T47D (cell line): ENCODE data around the gene KDM1A.

ENCODE experiments used
- DNase-seq, 2 experiments: peaks; one replicate each; pipeline versions ENCODE4 v3.0.0 to v3.0.0-alpha.2; 2011 to 2012; ENCODE audit warnings: low read depth in 1 of 2, low spot score in 1 of 2
- JUND ChIP-seq: IDR thresholded peaks from 2 replicates; pipeline ENCODE4 v1.6.1; 2012; ENCODE audit warnings: low read depth
- in situ Hi-C: cut with HindIII; loops from 2 replicates; pipeline ENCODE4 v1.10.0; 2016; ENCODE audit warnings: low sequenced_read_pairs, low pct_unique_long_range_greater_than_20kb

Gene KDM1A

DNA sequence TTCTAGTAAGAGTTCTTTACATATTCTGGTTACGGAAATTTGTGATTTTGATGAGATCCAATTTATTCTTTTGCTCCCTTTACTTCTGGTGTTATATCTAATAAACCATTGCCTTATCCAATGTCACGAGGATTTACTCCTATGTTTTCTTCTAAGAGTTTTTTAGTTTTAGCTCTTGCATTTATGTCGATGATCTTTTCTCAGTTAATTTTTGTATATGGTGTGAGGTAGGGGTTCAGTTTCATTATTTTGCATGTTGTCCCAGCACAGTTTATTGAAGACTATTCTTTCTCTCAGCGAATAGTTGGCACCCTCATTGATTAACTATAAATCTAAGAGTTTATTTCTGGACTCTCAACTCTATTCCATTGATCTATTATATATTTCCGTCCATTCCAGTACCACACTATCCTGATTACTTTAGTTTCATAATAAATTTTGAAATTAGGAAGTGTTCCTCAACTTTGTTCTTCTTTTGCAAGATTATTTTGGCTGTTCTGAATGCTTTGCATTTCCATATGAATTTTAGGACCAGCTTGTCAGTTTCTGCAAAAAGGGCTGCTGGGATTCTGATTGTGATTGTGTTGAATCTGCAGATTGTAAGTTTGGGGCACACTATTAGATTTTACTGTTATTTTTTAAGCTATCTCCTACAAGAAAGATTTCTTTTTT, 4.0 kb downstream of the KDM1A start:
- in situ Hi-C loops = no loop called here
- DNase-seq = no peak
- TF ChIP-seq JUND = no peak

DNA sequence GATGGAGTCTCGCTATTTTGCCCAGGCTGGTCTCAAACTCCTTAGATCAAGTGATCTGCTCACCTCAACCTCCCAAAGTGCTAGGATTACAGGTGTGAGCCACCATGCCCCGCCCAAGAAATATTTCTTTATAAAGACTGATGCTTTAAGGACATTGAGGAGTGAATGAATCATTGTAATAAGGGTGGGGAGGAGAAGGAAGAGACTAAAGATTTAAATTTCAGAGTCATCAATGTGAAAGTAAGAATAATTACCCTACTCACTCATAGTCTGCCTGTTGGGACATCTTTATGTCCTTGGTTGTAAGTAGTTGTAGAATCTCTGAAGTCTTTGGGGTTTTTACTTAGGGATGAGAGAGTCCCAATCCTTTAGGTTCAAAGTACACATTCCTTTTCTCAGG, 7.3 kb downstream of the KDM1A start:
- no peak for TF ChIP-seq JUND
- no peak for DNase-seq
- in situ Hi-C loops = no loop called here

DNA sequence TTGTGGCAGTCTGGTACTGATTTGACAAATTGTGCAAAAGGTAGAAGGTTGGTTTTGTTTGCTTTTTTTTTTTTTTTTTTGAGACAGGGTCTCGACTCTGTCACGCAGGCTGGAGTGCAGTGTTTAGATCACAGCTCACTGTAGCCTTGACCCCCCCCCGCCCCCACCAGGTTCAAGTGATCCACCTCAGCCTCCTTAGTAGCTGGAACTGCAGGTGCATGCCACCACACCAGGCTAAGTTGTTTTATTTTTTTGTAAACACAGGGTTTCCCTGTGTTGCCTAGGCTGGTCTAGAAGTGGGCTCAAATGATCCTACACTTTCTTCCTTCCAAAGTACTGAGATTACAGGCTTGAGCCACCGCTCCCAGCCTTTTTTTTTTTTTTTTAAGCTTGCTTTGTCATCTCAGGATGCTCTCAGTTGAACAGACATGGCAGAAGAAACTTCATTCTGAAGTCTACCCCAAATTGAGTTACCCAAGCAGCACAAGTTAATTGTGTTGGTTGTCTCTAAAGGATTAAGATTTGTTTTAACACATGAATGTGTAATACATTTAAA, 8.2 kb downstream of the KDM1A start:
- in situ Hi-C loops = no loop called here
- TF ChIP-seq JUND = no peak
- no peak for DNase-seq

DNA sequence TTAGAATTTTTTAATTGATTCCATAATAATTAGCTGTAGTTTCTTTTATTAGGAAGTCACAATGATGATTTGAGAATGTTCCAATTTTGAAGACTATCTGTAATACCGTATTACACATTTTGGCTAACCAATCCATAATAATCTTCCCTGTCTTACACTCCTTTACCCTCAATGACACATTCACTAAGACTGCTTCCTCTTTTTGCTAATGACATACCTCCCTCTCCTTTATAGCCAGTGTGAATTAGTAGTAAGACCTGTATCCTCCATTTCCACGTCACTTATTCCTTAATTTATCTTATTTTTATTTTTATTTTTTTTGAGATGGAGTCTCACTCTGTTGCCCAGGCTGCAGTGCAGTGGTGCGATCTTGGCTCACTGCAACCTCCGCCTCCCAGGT, 10.1 kb downstream of the KDM1A start:
- TF ChIP-seq JUND = no peak
- in situ Hi-C loops = no loop called here
- DNase-seq = no peak

DNA sequence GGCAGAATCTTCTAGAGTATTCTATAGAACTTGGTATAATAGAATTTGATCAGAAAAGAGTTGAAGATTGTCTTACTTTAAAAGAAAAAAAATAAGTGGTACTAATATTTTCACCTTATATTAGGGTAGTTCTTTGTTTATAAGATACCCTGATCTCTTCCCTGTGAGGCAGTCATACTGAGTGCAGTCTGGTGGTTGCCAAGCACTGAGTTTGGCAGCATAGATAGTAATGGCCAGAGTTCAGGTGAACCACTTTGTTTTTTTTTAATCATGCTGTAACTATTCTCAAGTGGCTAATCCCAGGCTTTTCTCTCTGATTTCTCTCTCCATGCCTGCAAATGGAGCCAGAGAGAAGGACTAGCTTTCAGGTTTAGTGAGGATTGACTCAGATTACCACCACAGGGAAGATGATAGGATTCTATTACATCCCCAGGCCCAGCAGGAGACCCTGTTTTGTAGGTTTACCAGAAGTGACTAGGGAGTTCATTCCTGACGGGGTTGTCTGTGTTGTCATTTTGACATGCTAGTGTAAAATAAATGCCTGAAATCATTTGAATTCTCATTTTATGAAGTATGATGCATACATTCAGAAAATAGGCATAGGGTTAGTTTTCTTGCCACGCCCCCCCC, 16.7 kb downstream of the KDM1A start:
- DNase-seq = no peak
- TF ChIP-seq JUND = no peak
- in situ Hi-C loops = no loop called here

DNA sequence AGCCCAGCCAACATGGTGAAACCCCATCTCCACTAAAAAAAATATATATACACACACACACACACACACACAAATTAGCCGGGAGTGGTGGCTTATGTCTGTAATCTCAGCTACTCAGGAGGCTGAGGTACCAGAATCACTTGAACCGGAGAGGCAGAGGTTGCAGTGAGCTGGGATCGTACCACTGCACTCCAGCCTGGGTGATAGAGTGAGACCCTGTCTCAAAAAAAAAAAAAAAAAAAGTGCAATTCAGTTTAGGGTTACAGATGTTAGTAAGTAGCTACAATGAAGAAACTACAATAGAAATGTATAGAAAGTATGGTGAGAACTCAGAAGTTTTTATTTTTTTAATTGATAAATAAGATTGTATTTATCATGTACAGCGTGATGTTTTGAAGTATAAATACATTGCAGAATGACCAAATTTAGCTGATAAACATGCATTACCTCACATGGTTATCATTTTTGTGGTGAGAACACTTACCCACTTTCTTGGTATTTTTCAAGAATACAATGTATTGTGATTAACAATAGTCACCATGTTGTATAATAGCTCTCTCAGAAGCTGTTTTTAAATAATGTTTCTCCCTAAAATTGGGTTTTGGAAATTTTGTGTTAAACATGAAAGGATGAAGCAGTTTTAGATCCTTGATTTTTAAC, 17.9 kb downstream of the KDM1A start:
- in situ Hi-C loops = no loop called here
- DNase-seq = no peak
- no peak for TF ChIP-seq JUND

DNA sequence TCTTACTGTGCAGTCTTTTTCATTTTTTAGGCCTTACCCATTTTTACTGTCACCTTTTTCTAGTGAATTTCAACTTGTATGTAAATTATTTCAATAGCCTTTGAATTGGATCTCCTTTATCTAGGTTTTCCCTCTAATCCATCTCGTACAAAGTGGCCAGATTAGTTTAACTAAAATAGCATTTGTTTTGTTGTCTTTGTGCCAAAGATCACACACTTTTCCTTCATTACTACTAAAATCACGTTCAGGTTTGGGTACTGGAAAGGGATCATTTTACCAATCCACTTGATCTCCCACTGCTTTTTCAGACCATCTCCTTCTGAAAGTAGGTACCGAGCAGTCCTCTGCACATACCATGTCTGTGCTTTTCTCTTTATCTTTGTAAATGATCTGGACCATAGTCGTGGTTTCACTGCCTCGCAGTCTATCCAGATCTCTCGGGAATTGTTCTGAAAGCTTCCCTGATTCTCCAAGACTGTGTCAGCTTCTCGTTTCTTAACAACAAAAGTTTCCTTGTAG, 20.1 kb downstream of the KDM1A start:
- no peak for TF ChIP-seq JUND
- DNase-seq = no peak
- in situ Hi-C loops = no loop called here

DNA sequence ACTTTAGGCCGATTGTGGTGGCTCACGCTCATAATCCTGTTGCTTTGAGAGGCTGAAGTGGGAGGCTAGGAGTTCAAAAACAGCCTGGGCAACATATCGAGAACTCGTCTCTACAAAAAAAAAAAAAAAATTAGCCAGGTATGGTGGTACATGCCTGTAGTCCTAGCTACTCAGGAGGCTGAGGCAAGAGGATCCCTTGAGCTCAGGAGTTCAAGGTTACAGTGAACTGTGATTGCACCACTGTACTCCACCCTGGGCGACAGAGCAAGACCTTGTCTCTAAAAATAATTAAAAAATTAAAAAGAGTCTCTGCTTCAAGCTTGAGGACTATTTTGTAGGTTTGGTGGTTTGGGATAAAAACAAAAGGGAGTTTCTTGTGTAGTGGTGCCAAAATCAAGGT, 21.2 kb downstream of the KDM1A start:
- no peak for DNase-seq
- in situ Hi-C loops = no loop called here
- no peak for TF ChIP-seq JUND

DNA sequence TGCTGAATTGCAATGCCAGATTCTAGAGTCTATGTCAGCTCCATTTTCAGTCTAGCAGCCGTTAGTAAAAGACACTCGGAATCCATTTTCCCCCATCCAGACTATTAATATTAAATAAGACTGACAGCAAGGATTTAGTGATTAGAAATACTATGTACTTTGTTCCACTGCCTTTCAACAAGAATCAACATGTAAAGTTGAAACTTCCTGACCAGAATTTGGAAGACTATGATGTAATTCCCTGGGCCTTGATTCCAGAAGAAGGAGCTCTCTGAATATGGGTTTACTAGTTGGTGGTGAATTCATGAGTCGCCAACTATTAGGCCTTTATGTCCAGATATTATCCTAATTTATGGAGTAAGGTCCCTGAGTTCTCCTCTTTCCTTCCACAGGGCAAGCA, 24.8 kb downstream of the KDM1A start:
- DNase-seq = no peak
- in situ Hi-C loops = no loop called here
- no peak for TF ChIP-seq JUND

DNA sequence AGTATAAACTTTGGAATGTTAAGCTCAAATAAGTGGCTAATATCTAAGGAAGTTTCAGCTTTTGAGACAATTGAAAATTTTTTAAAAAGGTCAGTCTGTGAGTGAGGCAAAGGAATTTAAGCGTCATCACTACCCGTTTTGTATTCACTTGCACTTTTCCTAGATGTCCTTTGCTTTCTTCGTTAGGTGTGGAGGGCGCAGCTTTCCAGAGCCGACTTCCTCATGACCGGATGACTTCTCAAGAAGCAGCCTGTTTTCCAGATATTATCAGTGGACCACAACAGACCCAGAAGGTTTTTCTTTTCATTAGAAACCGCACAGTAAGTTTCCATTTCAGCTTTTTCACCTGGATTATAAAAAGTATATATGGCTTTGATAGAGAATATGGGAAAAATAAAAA, 30.9 kb downstream of the KDM1A start:
- no peak for TF ChIP-seq JUND
- in situ Hi-C loops = no loop called here
- DNase-seq = no peak

DNA sequence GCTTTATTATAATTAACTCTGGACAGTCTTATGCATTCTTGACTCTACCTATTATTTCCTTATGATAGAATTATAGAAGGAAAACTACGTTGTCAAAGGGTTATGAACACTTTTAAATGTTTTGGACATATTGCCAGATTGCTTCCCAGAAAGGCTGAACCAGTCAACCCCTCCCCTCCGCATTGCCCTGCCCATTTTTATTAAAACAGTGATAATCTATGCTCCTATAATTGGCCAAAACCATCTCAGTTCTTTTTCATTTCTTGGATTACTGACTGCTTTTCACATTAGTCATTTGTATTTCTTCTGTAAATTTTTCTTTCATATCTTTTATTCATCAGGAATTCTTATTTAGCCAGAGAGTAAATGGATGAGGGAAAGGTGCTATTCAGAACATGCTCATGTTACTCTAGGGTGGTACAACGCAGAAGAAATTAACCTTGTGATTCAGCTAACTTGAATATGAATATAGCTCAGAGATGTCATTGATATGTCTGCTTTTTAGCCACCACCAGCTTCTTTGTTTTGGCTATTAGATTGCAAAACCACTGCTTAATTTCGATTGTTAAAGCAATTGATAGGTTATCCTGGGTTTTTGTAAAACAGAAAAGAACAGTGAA, 32.1 kb downstream of the KDM1A start:
- DNase-seq = no peak
- in situ Hi-C loops = no loop called here
- no peak for TF ChIP-seq JUND

DNA sequence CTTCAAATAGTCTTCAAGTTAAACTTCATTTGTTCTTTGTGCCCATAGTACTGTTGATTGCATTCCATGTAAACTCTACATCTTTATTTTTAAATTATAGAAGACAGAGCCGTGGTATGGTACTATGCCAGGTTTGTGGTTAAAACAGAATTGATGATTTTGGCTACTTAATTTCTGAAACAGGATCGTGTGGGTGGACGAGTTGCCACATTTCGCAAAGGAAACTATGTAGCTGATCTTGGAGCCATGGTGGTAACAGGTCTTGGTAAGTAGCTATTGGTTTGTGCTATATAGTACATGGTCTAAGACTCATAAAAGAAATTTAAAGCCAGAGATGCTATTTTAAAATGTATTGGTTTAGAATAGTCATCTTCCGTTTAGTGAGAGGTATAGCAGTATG, 38.0 kb downstream of the KDM1A start:
- TF ChIP-seq JUND = no peak
- in situ Hi-C loops = no loop called here

DNA sequence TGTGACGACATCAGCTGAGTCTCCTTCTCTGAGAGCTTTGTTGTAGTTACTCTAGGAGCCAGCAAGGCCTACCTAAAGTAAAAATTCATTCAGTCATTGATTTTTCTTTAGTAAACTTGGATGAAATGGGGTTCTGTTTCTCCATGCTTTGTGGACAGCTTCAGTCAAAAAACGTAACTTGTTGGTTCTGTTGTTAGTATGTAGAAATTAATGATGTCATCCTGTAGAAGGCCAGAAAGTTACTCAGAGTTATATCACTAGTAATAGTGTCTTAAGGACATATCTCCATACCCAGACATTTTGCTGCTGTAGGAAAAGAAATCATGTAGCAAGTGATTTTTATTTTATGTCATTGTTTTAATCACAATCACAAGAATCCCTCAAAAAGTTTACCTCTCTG, 43.0 kb downstream of the KDM1A start:
- in situ Hi-C loops = no loop called here
- TF ChIP-seq JUND = no peak
- DNase-seq = no peak

More for the DNA sequence above, 38.0 kb downstream of the KDM1A start:
- DNase-seq = no peak
